Stimulated activated naive CD4-positive, alpha-beta T cell treated with Interleukin-2 at 50 U/mL for 16 hours (primary cell): ENCODE measurements around the gene TEX12.
"Not testable (repeated sequence)": the region's sequence is repeated elsewhere in the genome, so short reads cannot be mapped to it uniquely, and the experiment has no call there.

Experiments used
- DNase-seq: peaks from one replicate; lab custom pipeline; 2025; lab: John Stamatoyannopoulos, UW

Gene TEX12

GRCh38 chr11:112165049-112165448 is 2.1 kb upstream of the TEX12 start:
- DNase-seq = no peak

- DNase-seq = no peak
These were observed 610 bp upstream of the TEX12 start for GRCh38 chr11:112166562-112166961.

- DNase-seq = no peak
These were observed 5.3 kb downstream of the TEX12 start for GRCh38 chr11:112172362-112172994.

GRCh38 chr11:112173152-112173551 is 6.0 kb downstream of the TEX12 start:
- no peak for DNase-seq

- DNase-seq = peak; percentile 0
These were observed 7.8 kb downstream of the TEX12 start, which contains the start of gene BCO2 for GRCh38 chr11:112174789-112175598. BCO2 (plus strand) TSS chr11:112175512; CDS start chr11:112175602, 90 bp downstream.

GRCh38 chr11:112175599-112175952 is 8.4 kb downstream of the TEX12 start:
- no peak for DNase-seq

- DNase-seq = no peak
These were observed 8.9 kb downstream of the TEX12 start for GRCh38 chr11:112176077-112176476.

- DNase-seq = no peak
These were observed 10.4 kb downstream of the TEX12 start for GRCh38 chr11:112177589-112177988.

GRCh38 chr11:112178428-112178827 is 11.3 kb downstream of the TEX12 start:
- DNase-seq = no peak

GRCh38 chr11:112178936-112179335 is 11.8 kb downstream of the TEX12 start:
- no peak for DNase-seq

GRCh38 chr11:112179601-112180000 is 12.4 kb downstream of the TEX12 start:
- no peak for DNase-seq

- DNase-seq = no peak
These were observed 15.7 kb downstream of the TEX12 start for GRCh38 chr11:112182867-112183266.

- no peak for DNase-seq
These were observed 18.7 kb downstream of the TEX12 start for GRCh38 chr11:112185883-112186282.

- no peak for DNase-seq
These were observed 19.1 kb downstream of the TEX12 start for GRCh38 chr11:112186304-112186703.

- DNase-seq = not testable (repeated sequence)
These were observed 27.9 kb downstream of the TEX12 start for GRCh38 chr11:112195113-112195512.

GRCh38 chr11:112195951-112196351 is 28.8 kb downstream of the TEX12 start:
- DNase-seq = no peak

- DNase-seq = no peak
These were observed 29.4 kb downstream of the TEX12 start for GRCh38 chr11:112196519-112197087.

- DNase-seq = not testable (repeated sequence)
These were observed 31.9 kb downstream of the TEX12 start for GRCh38 chr11:112199101-112199500.

GRCh38 chr11:112200252-112200651 is 33.1 kb downstream of the TEX12 start:
- DNase-seq = no peak

- no peak for DNase-seq
These were observed 38.9 kb downstream of the TEX12 start for GRCh38 chr11:112206071-112206470.

- DNase-seq = no peak
These were observed 43.7 kb downstream of the TEX12 start for GRCh38 chr11:112210890-112211289.

- no peak for DNase-seq
These were observed 44.4 kb downstream of the TEX12 start for GRCh38 chr11:112211536-112211935.

- no peak for DNase-seq
These were observed 45.1 kb downstream of the TEX12 start for GRCh38 chr11:112212290-112212689.
